ENCODE results near the gene SPTA1. TPM values are rescaled to one million over a fixed set of nuclear protein-coding genes. Genes with fewer than 3 reads are reported as not detected.
A peak's percentile ranks its signal among the peaks of the same experiment; 100 is the strongest.
"Not testable (repeated sequence)": the region's sequence is repeated elsewhere in the genome, so short reads cannot be mapped to it uniquely, and the experiment has no call there.

The SPTA1 gene
- total RNA-seq (2014; rRNA removed; shearing (Covaris generic)), result 0.06 and 0.42 TPM in 2 replicates

- no peak for DNase-seq (ENCODE audit: low read depth)
Observed at GRCh38 chr1:158686111-158687009, at the start of gene SPTA1. TSS of gene SPTA1 (minus strand) at chr1:158686715. CDS start at chr1:158686517, 198 bp downstream.

GRCh38 chr1:158735848-158736247 lies 49.3 kb upstream of the SPTA1 start:
- no peak for DNase-seq (ENCODE audit: low read depth)

GRCh38 chr1:158732524-158732923 lies 46.0 kb upstream of the SPTA1 start:
- no peak for DNase-seq (ENCODE audit: low read depth)

GRCh38 chr1:158731707-158732106 lies 45.2 kb upstream of the SPTA1 start:
- DNase-seq (ENCODE audit: low read depth), result no peak

GRCh38 chr1:158730453-158730852 lies 43.9 kb upstream of the SPTA1 start:
- DNase-seq (ENCODE audit: low read depth), result no peak

GRCh38 chr1:158728510-158729225 lies 42.2 kb upstream of the SPTA1 start:
- no peak for DNase-seq (ENCODE audit: low read depth)

GRCh38 chr1:158724442-158724841 lies 37.9 kb upstream of the SPTA1 start:
- DNase-seq (ENCODE audit: low read depth), result no peak

GRCh38 chr1:158720620-158721019 lies 34.1 kb upstream of the SPTA1 start, which contains the start of gene OR6K3:
TSS of gene OR6K3 (minus strand) at chr1:158720720. CDS start at chr1:158718115, 2,605 bp downstream.
- DNase-seq (ENCODE audit: low read depth), result no peak

GRCh38 chr1:158719664-158720063 lies 33.1 kb upstream of the SPTA1 start:
- no peak for DNase-seq (ENCODE audit: low read depth)

- no peak for DNase-seq (ENCODE audit: low read depth)
Observed at GRCh38 chr1:158717344-158717743, 30.8 kb upstream of the SPTA1 start.

- peak; percentile 24 for DNase-seq (ENCODE audit: low read depth)
Observed at GRCh38 chr1:158716335-158716734, 29.8 kb upstream of the SPTA1 start.

- no peak for DNase-seq (ENCODE audit: low read depth)
Observed at GRCh38 chr1:158714754-158715153, 28.2 kb upstream of the SPTA1 start.

GRCh38 chr1:158711098-158711497 lies 24.6 kb upstream of the SPTA1 start:
- no peak for DNase-seq (ENCODE audit: low read depth)

GRCh38 chr1:158706096-158706495 lies 19.6 kb upstream of the SPTA1 start:
- DNase-seq (ENCODE audit: low read depth), result no peak

GRCh38 chr1:158700552-158700951 lies 14.0 kb upstream of the SPTA1 start, which contains the start of gene OR6K2:
TSS of gene OR6K2 (minus strand) at chr1:158700652. CDS start at chr1:158700652, 0 bp downstream.
- DNase-seq (ENCODE audit: low read depth), result no peak

- DNase-seq (ENCODE audit: low read depth), result no peak
Observed at GRCh38 chr1:158694596-158694995, 8.1 kb upstream of the SPTA1 start.

- DNase-seq (ENCODE audit: low read depth), result no peak
Observed at GRCh38 chr1:158692356-158692755, 5.8 kb upstream of the SPTA1 start.

GRCh38 chr1:158691907-158692306 lies 5.4 kb upstream of the SPTA1 start:
- DNase-seq (ENCODE audit: low read depth), result no peak

GRCh38 chr1:158691149-158691548 lies 4.6 kb upstream of the SPTA1 start:
- DNase-seq (ENCODE audit: low read depth), result not testable (repeated sequence)

- DNase-seq (ENCODE audit: low read depth), result no peak
Observed at GRCh38 chr1:158689875-158690274, 3.4 kb upstream of the SPTA1 start.

GRCh38 chr1:158689110-158689509 lies 2.6 kb upstream of the SPTA1 start:
- DNase-seq (ENCODE audit: low read depth), result no peak

GRCh38 chr1:158688343-158688742 lies 1.8 kb upstream of the SPTA1 start:
- DNase-seq (ENCODE audit: low read depth), result not testable (repeated sequence)

GRCh38 chr1:158687037-158687436 lies 522 bp upstream of the SPTA1 start:
- DNase-seq (ENCODE audit: low read depth), result no peak

Data from Daoy (cell line).